Spleen (tissue), 11 donors: ENCODE data around the gene ACTA1. TPM values are rescaled to one million over a fixed set of nuclear protein-coding genes. Genes with fewer than 3 reads are reported as not detected.
A peak's percentile ranks its signal among the peaks of the same experiment; 100 is the strongest.
"Not testable (repeated sequence)": the region's sequence is repeated elsewhere in the genome, so short reads cannot be mapped to it uniquely, and the experiment has no call there.

ENCODE experiments used
- DNase-seq: peaks from one replicate; pipeline ENCODE4 v3.0.0-alpha.2; 2020
- H3K27ac ChIP-seq, 8 donors: fragments of 200-600 bp; sonication (generic) in 7 of 8; 1 replicate in 4 of 8; 2 replicates in 4 of 8; pipeline versions ENCODE4 v1.5.0 to v1.8.0; 2016 to 2021; ENCODE audit warnings: inconsistent platforms in 4 of 8, mild to moderate bottlenecking in 4 of 8, moderate library complexity in 1 of 8
- H3K27me3 ChIP-seq, 7 donors: fragments of 200-600 bp; sonication (generic) in 6 of 7; replicated peaks in 1 of 7; 1 replicate in 4 of 7; 2 replicates in 3 of 7; pipeline versions ENCODE4 v1.5.0 to v1.8.0; 2016 to 2021; ENCODE audit warnings: inconsistent platforms in 3 of 7, mild to moderate bottlenecking in 1 of 7
- H3K36me3 ChIP-seq, 6 donors: fragments of 200-600 bp; sonication (generic) in 5 of 6; 1 replicate in 4 of 6; 2 replicates in 2 of 6; pipeline versions ENCODE4 v1.5.0 to v1.8.0; 2016 to 2021; ENCODE audit warnings: inconsistent platforms in 2 of 6
- H3K4me1 ChIP-seq, 6 donors: fragments of 200-600 bp; sonication (generic) in 5 of 6; 1 replicate in 3 of 6; 2 replicates in 3 of 6; pipeline versions ENCODE4 v1.5.0 to v1.8.0; 2016 to 2021; ENCODE audit warnings: inconsistent platforms in 3 of 6
- H3K4me3 ChIP-seq, 8 donors: fragments of 200-600 bp; sonication (generic) in 7 of 8; 1 replicate in 4 of 8; 2 replicates in 4 of 8; pipeline versions ENCODE4 v1.5.0 to v1.8.0; 2016 to 2021; ENCODE audit warnings: inconsistent platforms in 4 of 8, mild to moderate bottlenecking in 4 of 8, moderate library complexity in 2 of 8
- H3K9me3 ChIP-seq, 8 donors: fragments of 200-600 bp; sonication (generic) in 7 of 8; 1 replicate in 4 of 8; 2 replicates in 4 of 8; pipeline versions ENCODE4 v1.5.0 to v1.8.0; 2016 to 2021; ENCODE audit warnings: inconsistent platforms in 4 of 8
- POLR2A ChIP-seq, 3 donors: fragments of 450-650 bp; IDR thresholded peaks; one replicate each; pipeline ENCODE4 v1.5.1; 2017; ENCODE audit warnings: antibody characterized with exemption in 3 of 3, mild to moderate bottlenecking in 1 of 3
- POLR2AphosphoS5 ChIP-seq, 3 donors: sonication (generic); formaldehyde crosslinking; IDR thresholded peaks; one replicate each; pipeline ENCODE4 v1.5.1; 2017; ENCODE audit warnings: antibody characterized with exemption in 3 of 3
- WGBS, 5 donors: extraction: QIAGEN DNeasy Blood & Tissue Kit in 3 of 5; methylation state at CpG; one replicate each; pipeline versions ENCODE4 v1.1.5 to v1.1.7; 2013 to 2018; 5-methylcytosine and 5-hydroxymethylcytosine counted together
- intact Hi-C: fragments of 100-400 bp; cut with DNase I; formaldehyde crosslinking; loops from one replicate; pipeline ENCODE4 v1.15.0; 2023; ENCODE audit warnings: low total_unique reads
- polyA plus RNA-seq, 3 donors: library from polyadenylated mRNA; stranded (reverse); fragments of 200-250 nt; gene quantifications; one replicate each; pipeline ENCODE4 v1.2.1, GENCODE V29; 2013
- total RNA-seq, 7 donors: library from RNA; depleted of rRNA in 3 of 7; stranded (reverse); fragments of >200 nt in 3 of 7; fragmentation: NEBNext Ultra II Directional in 4 of 7; extraction: Animal tissue kit (Norgen Biotek cat#: 25700) in 4 of 7; gene quantifications; one replicate each; pipeline versions ENCODE4 v1.1.0 to v1.2.1, GENCODE V29; 2016 to 2021
- TF ChIP-seq, protein P1 (sequence below), 11 experiments: fragments of 200-600 bp in 7 of 11; fragments of 450-650 bp in 4 of 11; sonication (generic) in 4 of 11; IDR thresholded peaks in 8 of 11; conservative IDR thresholded peaks in 3 of 11; 1 replicate in 7 of 11; 2 replicates in 4 of 11; pipeline versions ENCODE4 v1.4.0 to v1.8.0; 2016 to 2021; ENCODE audit warnings: antibody characterized with exemption in 11 of 11, inconsistent platforms in 4 of 11, mild to moderate bottlenecking in 1 of 11
- donor health status: healthy with polysubstance abuse.
- donor health status: DM: no; HTN: no; CAD: no; lungs with moderate emphysema.
- donor health status: DM: no; HTN: no; CAD: no.
- donor health status: Bipolar disorder and iron deficiency.
- donor health status: healthy.
- donor health status: DM: no; HTN: no; CAD: no.
- donor health status: DM: yes; HTN: yes; CAD: no.

The ACTA1 gene
- total and polyA plus RNA-seq, 10 donors = 0.61 to 5.0 (median 0.81) TPM; not detected in 6

DNA sequence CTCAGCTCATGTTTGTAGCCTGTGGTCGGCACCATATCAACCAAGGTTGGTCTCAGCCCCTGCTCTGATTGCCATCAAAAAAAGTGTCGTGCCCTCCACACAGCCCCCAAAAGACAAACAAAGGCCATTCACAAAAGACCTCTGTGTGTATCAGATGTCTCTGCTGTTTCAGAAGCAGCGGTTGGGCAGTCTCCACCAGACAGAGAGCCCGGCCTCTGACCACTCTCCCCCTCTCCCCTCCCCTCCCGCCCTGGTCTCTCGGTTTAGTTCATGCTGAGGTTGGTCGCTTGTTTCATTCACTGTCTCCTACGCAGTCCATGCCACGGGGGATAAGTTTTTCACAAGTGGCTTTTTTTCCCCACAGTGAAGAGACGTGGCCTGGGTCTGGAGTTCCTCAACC lies 27.1 kb downstream of the ACTA1 start:
- intact Hi-C loops = no loop called here
- 7 to 17% (median 10%) methylated on average over 10 of the region's 10 CpGs for WGBS, 5 donors
- Histone ChIP-seq H3K9me3 (no peaks in the 10 kb centered on the region), H3K36me3 (no peaks in the 10 kb centered on the region), H3K27me3 (peaks cover 5 to 96% (median 67%) of the 10 kb centered on the region in 7 donors), H3K4me3 (peak overlapping the region in 6 of 8 donors; percentile 16 to 58 (median 24)), H3K27ac (no peak overlapping the region), H3K4me1 (peaks cover 6 to 32% (median 22%) of the 10 kb centered on the region in 6 donors)
- no peak for DNase-seq
- no peak for TF ChIP-seq POLR2AphosphoS5 (IDR thresholded peaks at IDR 0.05)
- TF ChIP-seq, protein P1, sequence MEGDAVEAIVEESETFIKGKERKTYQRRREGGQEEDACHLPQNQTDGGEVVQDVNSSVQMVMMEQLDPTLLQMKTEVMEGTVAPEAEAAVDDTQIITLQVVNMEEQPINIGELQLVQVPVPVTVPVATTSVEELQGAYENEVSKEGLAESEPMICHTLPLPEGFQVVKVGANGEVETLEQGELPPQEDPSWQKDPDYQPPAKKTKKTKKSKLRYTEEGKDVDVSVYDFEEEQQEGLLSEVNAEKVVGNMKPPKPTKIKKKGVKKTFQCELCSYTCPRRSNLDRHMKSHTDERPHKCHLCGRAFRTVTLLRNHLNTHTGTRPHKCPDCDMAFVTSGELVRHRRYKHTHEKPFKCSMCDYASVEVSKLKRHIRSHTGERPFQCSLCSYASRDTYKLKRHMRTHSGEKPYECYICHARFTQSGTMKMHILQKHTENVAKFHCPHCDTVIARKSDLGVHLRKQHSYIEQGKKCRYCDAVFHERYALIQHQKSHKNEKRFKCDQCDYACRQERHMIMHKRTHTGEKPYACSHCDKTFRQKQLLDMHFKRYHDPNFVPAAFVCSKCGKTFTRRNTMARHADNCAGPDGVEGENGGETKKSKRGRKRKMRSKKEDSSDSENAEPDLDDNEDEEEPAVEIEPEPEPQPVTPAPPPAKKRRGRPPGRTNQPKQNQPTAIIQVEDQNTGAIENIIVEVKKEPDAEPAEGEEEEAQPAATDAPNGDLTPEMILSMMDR (IDR thresholded peaks at IDR 0.05 in 8 of 11, conservative IDR thresholded peaks at IDR 0.05 in 3 of 11) = no peak
- no peak for TF ChIP-seq POLR2A (IDR thresholded peaks at IDR 0.05)

DNA sequence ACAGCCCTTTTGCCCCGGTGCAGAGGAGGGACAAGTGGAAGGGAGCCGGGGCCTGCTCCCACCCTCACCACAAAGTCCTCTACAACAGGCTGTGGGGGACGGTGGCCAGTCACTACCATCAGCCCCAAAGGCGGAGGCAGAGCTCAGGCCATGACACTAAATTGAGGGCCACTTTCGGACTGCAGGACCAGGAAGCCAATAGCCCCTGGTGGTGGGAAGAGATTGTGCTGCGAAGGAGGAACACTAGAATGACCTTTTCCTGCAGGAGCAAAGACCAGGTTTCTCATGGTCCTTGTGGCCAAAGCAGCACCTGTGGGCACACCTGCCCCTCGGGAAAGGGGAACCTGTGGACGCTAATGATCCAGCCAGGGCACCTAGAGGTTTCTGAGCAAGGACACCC lies 30.3 kb downstream of the ACTA1 start:
- intact Hi-C loops = no loop called here
- peaks cover 5 to 90% (median 46%) of the 10 kb centered on the region in 7 donors for H3K27me3 ChIP-seq
- TF ChIP-seq POLR2AphosphoS5 (IDR thresholded peaks at IDR 0.05) (no peak), POLR2A (IDR thresholded peaks at IDR 0.05) (no peak)
- TF ChIP-seq, protein P1 (IDR thresholded peaks at IDR 0.05 in 8 of 11, conservative IDR thresholded peaks at IDR 0.05 in 3 of 11) = no peak
- peaks cover 6 to 17% (median 13%) of the 10 kb centered on the region in 6 donors for H3K4me1 ChIP-seq
- no peak overlapping the region for H3K27ac ChIP-seq
- no peak overlapping the region for H3K4me3 ChIP-seq
- no peaks in the 10 kb centered on the region for H3K36me3 ChIP-seq
- WGBS, 5 donors = 68 to 86% (median 82%) methylated on average over 7 to 8 of the region's 8 CpGs
- H3K9me3 ChIP-seq = no peaks in the 10 kb centered on the region
- no peak for DNase-seq

DNA sequence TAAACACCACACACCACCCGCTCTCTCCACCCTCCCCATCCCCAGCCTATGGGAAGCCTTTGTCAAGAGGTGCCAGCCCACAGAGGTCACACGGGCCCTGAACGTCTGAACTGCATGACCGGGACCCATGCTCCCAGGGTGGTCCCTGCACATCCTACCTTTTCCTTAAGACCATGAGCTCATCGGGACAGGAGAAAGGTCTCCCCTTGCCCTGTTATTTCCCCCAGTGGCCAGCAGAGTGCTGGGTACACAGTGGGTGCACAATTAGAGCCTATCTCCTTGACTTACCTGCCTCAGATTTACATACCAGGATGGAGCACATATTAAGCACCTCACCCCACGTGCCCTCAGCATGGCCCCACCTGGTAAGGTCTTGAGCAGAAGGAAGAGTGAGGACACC lies 30.9 kb downstream of the ACTA1 start:
- TF ChIP-seq POLR2A (IDR thresholded peaks at IDR 0.05) (no peak), POLR2AphosphoS5 (IDR thresholded peaks at IDR 0.05) (no peak)
- no peaks in the 10 kb centered on the region for H3K9me3 ChIP-seq
- H3K4me1 ChIP-seq = peaks cover 6 to 15% (median 13%) of the 10 kb centered on the region in 6 donors
- H3K27ac ChIP-seq = no peak overlapping the region
- H3K27me3 ChIP-seq = peaks cover 5 to 89% (median 40%) of the 10 kb centered on the region in 7 donors
- intact Hi-C loops = no loop called here
- no peak overlapping the region for H3K4me3 ChIP-seq
- DNase-seq = no peak
- H3K36me3 ChIP-seq = no peaks in the 10 kb centered on the region
- 56 to 83% (median 76%) methylated on average over 6 of the region's 6 CpGs for WGBS, 5 donors

DNA sequence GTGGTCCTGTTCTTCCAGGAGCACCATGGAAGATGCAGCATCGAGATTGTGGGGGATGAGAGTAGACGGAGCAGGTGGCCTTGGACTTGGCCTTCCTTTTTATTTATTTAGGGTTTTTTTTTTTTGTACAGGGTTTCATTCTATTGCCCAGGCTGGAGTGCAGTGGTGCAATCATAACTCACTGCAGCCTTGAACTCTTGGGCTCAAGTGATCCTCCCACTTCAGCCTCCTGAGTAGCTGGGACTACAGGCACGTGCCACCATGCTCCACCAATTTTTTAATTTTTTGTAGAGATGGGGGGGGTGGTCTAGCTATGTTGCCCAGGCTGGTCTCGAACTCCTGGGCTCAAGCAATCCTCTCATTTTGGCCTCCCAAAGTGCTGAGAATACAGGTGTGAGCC lies 31.6 kb downstream of the ACTA1 start:
- H3K27ac ChIP-seq, DNase-seq, H3K4me1 ChIP-seq, H3K9me3 ChIP-seq, H3K4me3 ChIP-seq, intact Hi-C loops, H3K36me3 ChIP-seq: not testable (repeated sequence)
- 65 to 80% (median 72%) methylated on average over 4 of the region's 4 CpGs for WGBS, 5 donors
- H3K27me3 ChIP-seq = peaks cover 1 to 89% (median 34%) of the 10 kb centered on the region in 7 donors

DNA sequence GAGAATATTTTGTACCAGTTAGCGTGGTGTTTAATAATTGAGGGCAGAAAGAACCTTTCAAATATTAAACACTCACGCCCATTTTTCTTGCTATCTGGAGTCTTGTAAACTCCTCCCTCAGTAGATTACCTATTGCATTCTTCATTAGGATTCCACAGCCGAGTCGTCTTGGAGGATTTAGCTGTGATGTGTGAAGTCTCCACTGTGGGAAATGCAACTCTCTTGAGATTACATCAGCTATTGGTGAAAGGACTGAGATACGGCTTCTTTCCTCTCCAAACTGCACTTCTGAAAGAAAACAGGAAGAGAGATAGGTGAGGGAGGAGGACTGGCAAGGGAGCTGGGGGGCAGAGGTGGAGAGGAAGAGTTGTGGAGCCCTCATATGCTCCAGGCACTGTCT lies 36.1 kb downstream of the ACTA1 start:
- DNase-seq = no peak
- H3K4me3 ChIP-seq = no peak overlapping the region
- 47 to 55% (median 48%) methylated on average over 5 of the region's 5 CpGs for WGBS, 5 donors
- peaks cover 0 to 85% (median 6%) of the 10 kb centered on the region in 7 donors for H3K27me3 ChIP-seq
- intact Hi-C loops = no loop called here
- no peaks in the 10 kb centered on the region for H3K36me3 ChIP-seq
- H3K27ac ChIP-seq = no peak overlapping the region
- TF ChIP-seq POLR2A (IDR thresholded peaks at IDR 0.05) (no peak), POLR2AphosphoS5 (IDR thresholded peaks at IDR 0.05) (no peak)
- TF ChIP-seq, protein P1 (IDR thresholded peaks at IDR 0.05 in 8 of 11, conservative IDR thresholded peaks at IDR 0.05 in 3 of 11) = no peak
- H3K9me3 ChIP-seq = no peaks in the 10 kb centered on the region
- H3K4me1 ChIP-seq = no peaks in the 10 kb centered on the region
